ENCODE measurements around the gene UBE2G1. TPM values are rescaled to one million over a fixed set of nuclear protein-coding genes. Genes with fewer than 3 reads are reported as not detected.

The UBE2G1 gene, protein sequence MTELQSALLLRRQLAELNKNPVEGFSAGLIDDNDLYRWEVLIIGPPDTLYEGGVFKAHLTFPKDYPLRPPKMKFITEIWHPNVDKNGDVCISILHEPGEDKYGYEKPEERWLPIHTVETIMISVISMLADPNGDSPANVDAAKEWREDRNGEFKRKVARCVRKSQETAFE
- 24.5 and 32.8 TPM in 2 replicates for total RNA-seq

DNA sequence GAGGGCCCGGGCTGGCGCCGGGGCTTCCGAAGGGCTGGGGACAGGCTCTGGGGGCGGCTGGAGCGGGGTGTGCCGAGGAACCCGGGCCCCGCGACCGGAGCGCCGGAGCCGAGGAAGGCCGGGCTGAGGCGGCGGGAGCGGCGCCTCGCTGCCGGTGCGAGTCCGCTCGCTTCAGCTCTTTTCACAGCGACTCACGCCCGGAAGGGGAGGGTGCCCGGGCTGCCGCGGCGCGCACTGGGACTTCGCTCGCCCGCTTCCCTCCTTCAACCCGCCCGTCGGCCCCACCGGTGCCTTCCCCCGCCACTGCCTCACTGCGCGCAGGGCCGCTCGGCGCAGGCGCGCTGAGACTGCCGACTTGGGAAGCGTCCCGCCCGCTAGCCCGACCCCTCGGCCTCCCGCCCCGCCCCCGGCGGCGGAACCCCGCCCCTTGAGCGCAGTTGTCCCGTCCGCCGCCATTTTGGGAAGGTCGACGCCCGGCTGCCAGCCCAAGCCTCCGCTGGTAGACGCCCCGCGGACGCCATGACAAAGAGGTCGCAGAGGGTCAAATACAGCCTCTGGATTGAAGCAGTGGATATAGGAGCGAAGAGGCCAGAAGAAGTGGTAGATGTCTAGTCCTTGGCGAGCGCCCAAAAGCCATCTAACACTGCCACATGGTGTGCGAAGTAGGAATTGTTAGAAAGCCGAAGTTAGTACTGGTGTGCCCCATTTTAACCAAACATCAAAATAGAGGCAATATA lies at the start of gene UBE2G1:
Gene UBE2G1, minus strand, starts transcription at position 349 of the 737 bp plus-strand sequence. CDS start 359 bp downstream, outside the sequence.

DNA sequence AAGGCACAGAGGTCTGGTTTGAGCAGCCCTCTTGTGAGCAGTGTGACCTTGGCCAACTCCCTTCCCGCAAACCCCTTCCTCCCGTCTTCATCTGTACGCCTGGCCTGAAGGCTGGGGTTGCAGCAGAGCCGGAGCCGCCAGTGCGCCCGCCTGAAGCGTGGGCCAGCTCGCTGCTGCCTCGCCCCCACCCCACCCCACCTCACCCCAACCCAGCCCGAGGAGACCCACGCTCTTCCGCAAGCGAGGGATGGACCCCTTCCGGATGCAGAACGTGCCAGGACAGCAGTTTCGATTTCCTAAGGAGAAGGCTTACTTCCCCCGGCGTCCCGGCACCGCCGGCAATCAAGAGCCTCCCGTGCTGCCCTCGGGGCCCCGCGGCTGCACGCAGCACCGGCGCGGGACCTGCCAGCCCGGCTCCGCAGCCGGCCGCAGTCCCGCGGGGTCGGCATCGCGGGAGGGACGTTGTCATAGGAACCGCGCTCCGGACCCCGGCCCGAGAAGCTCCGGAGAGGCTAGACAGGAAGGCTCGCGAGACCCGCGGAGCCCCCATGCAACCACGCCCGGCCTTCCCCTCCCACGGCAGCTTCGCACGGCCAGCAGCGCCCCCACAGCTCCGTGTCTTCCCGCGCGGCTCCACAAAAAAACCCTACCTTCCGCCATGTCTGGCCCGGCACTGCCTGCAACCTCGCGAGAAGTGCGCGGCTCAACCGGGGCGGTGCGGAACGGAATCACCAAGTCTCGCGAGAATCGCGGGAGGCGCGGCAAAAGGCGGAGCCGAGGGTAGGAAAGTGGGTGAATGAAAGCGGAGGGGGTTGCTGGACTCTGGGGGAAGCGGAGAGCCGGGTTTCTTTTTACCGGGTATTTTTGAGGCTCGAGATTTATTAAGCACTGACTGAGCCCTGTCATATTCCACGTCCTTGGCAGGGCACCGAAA lies 102.9 kb downstream of the UBE2G1 start, which contains the start of gene ANKFY1:
Gene ANKFY1, minus strand, starts transcription at position 698 of the 934 bp plus-strand sequence. Its CDS starts 38 bp downstream, at position 660.

Other genes starting within 250 kb of the UBE2G1 start
- gene ZZEF1, start 223.6 kb downstream of the UBE2G1 start, total RNA-seq: 24.3 and 25.7 TPM in 2 replicates
- gene CYB5D2, start 223.5 kb downstream of the UBE2G1 start, total RNA-seq: 13.3 and 30.3 TPM in 2 replicates
- gene ANKFY1, start 102.7 kb downstream of the UBE2G1 start, total RNA-seq: 11.0 and 17.5 TPM in 2 replicates
- not detected in 2 replicates for gene SPNS3, start 67.3 kb upstream of the UBE2G1 start, total RNA-seq
- gene SPNS2, start 132.2 kb upstream of the UBE2G1 start, total RNA-seq: 0.18 TPM in 1 of 2 replicates, not detected in the other
- gene MYBBP1A, start 188.7 kb upstream of the UBE2G1 start, total RNA-seq: 61.7 and 62.7 TPM in 2 replicates
- not detected in 2 replicates for gene GGT6, start 193.9 kb upstream of the UBE2G1 start, total RNA-seq
- gene SMTNL2, start 217.9 kb upstream of the UBE2G1 start, total RNA-seq: not detected in 2 replicates

Measured in myometrial cell (primary cell).